Left colon (tissue), 2 donors: ENCODE data around the gene APEX2. TPM values are rescaled to one million over a fixed set of nuclear protein-coding genes. Genes with fewer than 3 reads are reported as not detected.
"Not testable (repeated sequence)": the region's sequence is repeated elsewhere in the genome, so short reads cannot be mapped to it uniquely, and the experiment has no call there.

Source experiments
- ATAC-seq: fragments of 200-7000 bp; cut with Tn5 transposase; one replicate; pipeline ENCODE4 v1.9.1; 2020; ENCODE audit warnings: mild to moderate bottlenecking, moderate library complexity
- DNase-seq, 2 donors: peaks; one replicate each; pipeline ENCODE4 v3.0.0-alpha.2; 2020
- intact Hi-C, 2 donors: fragments of 100-400 bp; cut with DNase I in 1 of 2; cut with micrococcal nuclease in 1 of 2; formaldehyde crosslinking; loops; one replicate each; pipeline versions ENCODE4 v1.11.2 to v1.14.0; 2022; cut with DNase I, micrococcal nuclease
- long read RNA-seq: library from polyadenylated mRNA; unstranded; transcript quantifications from one replicate; pipeline ENCODE4 v2.0.0, GENCODE V29; 2021
- total RNA-seq, 2 donors: library from RNA; stranded (reverse); fragmentation: NEBNext Ultra II Directional; extraction: Animal tissue kit (Norgen Biotek cat#: 25700); gene quantifications; one replicate each; pipeline ENCODE4 v1.2.1, GENCODE V29; 2021
- donor health status: DM: no; HTN: no; CAD: no.
- donor health status: DM: yes; HTN: yes; CAD: no.

Gene APEX2, protein sequence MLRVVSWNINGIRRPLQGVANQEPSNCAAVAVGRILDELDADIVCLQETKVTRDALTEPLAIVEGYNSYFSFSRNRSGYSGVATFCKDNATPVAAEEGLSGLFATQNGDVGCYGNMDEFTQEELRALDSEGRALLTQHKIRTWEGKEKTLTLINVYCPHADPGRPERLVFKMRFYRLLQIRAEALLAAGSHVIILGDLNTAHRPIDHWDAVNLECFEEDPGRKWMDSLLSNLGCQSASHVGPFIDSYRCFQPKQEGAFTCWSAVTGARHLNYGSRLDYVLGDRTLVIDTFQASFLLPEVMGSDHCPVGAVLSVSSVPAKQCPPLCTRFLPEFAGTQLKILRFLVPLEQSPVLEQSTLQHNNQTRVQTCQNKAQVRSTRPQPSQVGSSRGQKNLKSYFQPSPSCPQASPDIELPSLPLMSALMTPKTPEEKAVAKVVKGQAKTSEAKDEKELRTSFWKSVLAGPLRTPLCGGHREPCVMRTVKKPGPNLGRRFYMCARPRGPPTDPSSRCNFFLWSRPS
- 10 to 100 TPM; 20.8 to 22.1 TPM for total RNA-seq
- long read RNA-seq, transcript APEX2-201 (6 exons, 3,245 nt), result major isoform, 24 of 31 reads
- long read RNA-seq, partial matches to known transcripts, result 3 of 31 reads
- long read RNA-seq, other reads (novel, unspliced or antisense), result 3 of 31 reads

DNA sequence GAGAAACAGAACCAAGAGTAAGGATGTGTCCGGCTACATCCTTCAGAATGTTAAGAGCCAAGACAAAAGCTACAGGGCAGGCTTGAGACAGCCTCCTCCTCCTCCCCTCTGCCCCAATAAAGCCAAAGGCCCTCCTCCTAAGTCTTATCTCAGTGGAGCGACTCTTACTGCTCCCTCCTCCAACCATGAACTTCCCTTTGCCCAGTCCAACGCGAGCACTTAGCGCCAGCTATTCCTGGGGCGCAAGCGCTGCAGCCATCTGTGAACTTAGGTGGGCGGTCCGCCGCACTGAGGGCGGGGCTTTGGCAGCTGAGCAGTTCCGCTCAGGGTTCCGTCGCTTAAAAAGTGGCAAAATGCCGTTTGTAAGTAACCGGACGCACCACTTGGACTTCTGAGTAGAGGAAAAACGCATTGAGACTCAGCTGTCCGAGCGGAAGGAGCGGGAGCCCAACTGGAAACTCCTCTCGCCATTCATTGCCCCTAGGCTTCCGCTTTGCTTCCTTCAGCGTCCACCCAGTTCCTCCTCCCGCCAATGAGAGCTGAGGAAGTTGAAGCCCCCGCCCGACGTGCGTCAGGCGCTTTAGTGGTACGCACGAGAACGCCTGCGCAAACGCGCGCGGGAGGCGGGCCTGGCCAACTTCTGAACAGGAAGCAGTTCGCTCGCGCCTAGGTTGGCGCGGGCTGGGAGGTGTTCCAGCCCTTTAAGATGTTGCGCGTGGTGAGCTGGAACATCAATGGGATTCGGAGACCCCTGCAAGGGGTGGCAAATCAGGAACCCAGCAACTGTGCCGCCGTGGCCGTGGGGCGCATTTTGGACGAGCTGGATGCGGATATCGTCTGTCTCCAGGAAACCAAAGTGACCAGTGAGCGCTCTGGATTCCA is at the start of gene APEX2:
Gene APEX2, plus strand, starts transcription at position 647 of the 882 bp plus-strand sequence. Its CDS starts 60 bp downstream, at position 707.
- intact Hi-C loops, result loop anchor here in 1 of 2 donors (10.0 kb wide), 1 partner anchor 355 kb away; no protein-coding TSS in a partner anchor
- DNase-seq (peak; percentile 92), ATAC-seq (peak; percentile 95)

DNA sequence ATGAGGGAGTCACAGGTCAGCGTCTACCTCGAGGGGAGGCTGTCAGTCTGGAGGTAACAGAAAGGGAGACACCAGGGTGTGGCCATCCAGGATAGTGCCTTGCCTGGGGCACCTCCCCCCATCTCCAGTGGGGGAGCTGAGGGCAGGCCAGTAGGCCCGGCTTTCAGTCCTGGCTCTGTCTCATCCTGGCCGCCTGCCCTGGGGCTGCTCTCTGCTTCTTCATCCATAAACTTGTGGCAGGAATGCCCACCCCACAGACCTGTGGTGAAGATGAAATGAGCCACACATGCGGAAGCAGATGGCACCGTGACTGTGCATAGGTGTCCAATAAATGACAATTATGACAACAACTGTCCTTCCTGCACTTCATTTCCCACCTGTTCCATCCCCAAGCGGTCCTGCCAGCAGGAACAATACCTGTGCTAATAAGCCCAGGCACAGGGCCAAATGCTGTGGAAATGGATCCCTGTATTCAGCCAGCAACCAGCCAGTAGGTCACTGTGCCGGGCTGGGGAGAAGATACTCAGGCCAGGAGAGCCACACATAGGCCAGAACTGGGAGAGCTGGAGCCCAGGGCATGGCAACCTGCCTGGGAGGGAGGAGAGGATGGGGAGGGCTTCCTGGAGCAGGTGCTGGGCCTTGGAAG is 49.3 kb upstream of the APEX2 start:
- ATAC-seq (no peak), DNase-seq (no peak)
- intact Hi-C loops, result no loop called here

DNA sequence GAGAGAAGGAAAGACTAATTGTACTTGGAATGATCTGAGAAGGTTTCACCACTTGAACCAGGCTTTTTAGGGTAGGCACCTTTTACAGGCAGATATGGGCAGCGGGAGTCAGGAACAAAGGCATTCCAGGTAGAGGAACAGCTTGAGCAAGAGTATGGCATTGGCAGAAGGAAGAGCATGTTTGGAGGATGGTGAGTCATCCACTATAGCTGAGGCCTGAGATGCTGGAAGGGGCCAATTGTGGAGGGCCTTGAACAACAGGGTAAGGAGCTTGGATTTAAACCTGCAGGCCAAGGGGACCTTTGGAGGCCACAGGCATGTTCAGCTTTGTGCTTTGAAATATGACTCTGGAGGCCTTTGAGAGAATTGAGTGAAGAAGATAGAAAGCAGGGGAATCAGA is 38.4 kb upstream of the APEX2 start:
- intact Hi-C loops, result no loop called here
- ATAC-seq, result no peak
- no peak for DNase-seq

DNA sequence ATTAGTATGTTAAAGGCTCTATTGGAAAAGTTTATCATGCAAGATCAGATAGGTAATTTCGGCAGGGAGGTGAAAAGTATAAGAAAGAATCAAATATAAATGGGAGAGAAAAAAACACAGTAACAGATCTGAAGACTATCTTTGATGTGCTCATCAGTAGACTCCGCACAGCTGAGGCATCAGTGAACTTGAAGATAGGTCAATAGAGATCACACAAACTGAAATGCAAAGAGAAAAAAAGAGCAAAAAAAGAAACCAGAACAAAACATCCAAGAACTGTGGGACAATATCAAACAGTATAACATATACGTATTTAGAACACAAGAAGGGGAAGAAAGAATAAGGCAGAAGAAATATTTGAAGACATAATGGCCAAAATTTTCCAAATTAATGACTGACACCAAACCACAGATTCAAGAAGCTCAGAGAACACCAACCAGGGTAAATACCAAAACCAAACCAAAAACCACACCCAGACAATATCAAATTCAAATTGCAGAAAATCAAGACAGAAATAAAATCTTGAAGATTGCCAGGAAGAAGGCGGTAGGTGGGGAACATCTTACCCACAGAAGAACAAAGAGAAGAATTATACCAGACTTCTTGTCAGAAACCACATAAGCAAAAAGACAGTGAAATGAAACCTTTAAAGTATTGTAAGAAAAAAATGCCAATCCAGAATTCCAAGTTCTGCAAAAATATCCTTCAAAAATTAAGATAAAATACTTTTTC is 35.2 kb upstream of the APEX2 start:
- DNase-seq, result no peak
- no peak for ATAC-seq
- intact Hi-C loops, result no loop called here

DNA sequence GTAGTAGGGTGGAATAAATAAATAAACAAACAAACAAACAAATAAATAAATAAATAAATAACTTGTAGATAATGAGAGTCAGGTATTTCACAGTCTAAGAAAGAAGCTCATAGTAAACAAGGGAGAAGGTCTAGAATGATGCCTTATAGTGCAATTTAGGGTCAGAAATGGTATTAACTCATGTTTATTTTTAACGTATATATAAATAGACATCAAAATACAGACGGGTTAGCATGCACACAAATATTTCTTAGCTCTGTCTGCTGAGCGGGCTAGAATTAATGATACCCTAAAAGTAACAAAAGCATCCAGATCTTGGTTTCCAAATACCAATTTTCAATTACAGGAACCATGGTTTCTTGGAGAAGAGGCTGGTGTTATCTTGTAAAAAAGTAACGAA is 22.8 kb upstream of the APEX2 start:
- ATAC-seq (no peak), DNase-seq (no peak)
- intact Hi-C loops, result no loop called here

DNA sequence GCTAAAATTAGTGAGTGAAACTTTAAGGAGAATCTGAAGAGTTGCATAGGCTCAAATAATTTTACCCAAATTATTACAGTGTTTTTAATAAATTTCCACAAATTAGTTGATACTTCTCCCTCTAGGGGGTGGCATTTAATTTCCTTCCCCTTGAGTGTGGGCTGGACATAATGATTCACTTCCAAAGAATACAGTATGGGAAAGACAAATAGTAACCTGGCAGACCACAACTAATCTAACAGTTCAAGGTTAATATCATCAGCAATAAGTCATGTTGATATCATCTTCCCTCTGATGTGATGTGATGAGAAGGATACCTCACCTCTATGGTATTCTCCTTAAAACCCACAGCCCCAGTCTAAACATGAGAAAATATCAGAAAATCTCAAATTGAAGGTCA is 21.7 kb upstream of the APEX2 start:
- no peak for DNase-seq
- no peak for ATAC-seq
- intact Hi-C loops, result no loop called here

DNA sequence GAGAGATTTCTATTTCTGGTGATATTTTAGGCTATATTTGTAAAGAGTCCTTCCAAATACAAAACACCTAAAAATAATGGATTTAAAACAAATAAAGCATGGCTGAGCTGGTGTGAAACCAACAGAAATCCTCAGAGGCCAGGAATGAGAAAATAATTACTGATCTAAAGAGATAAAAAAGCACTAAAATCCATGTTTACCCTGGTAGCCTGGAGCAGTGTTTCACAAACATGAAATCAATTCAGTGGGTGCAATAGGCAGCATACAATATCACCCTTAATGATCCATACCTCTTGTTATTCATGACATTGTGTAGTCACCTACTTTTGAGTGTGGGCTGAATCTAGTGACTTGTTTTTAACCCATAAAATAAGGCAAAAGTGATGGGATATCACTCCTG is 20.7 kb upstream of the APEX2 start:
- intact Hi-C loops, result no loop called here
- DNase-seq (no peak), ATAC-seq (no peak)

DNA sequence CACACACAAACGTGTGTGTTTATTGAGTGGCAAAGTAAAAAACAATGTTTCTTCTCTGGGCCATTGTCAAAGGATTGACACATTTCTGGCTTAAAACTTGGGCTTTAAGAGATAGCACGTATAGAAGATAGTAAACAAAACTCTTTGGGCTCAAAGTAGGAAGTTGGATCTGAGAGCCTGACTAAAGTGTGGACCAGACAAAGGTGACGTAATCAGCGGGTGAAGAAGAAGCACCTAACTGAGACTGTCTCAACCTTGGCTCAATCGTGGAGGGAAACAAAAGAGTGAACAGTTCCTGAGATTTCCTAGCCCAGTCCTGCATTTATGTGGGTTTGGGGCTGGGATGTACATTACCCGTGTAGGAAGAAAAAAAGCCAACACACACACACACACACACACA is 19.8 kb upstream of the APEX2 start:
- DNase-seq (no peak), ATAC-seq (no peak)
- intact Hi-C loops, result no loop called here

DNA sequence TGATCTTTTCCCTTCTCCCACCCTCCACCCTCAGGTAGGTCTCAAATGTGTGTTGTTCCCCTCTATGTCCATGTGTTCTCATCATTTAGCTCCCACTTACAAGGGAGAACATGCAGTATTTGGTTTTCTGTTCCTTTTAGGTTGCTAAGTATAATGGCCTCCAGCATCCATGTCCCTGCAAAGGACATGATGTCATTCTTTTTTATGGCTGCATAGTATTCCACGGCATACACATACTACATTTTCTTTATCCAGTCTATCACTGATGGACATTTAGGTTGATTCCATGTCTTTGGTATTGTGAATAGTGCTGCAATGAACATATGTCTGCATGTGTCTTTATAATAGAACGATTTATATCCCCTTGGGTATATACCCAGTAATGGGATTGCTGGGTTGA is 16.9 kb upstream of the APEX2 start:
- intact Hi-C loops, ATAC-seq, DNase-seq: not testable (repeated sequence)

DNA sequence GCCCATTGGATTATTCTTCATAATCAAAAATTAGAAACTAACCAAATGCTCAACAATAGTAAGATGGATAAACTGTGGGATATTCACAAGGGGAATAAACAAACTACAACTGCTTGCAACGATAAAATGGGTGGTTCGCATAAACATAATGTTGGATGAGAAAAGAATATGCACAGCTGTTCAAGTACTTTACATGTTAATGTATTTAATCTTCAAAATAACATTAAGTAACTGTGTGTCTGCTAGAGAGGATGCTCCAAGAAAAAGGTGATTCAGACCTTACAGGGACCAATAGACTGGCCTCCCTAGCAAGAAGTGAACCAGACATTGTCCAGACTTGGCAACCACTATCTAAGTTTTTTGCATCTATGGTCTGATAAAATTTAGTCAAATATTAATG is 8.5 kb upstream of the APEX2 start:
- intact Hi-C loops, result no loop called here
- ATAC-seq (no peak), DNase-seq (no peak)

DNA sequence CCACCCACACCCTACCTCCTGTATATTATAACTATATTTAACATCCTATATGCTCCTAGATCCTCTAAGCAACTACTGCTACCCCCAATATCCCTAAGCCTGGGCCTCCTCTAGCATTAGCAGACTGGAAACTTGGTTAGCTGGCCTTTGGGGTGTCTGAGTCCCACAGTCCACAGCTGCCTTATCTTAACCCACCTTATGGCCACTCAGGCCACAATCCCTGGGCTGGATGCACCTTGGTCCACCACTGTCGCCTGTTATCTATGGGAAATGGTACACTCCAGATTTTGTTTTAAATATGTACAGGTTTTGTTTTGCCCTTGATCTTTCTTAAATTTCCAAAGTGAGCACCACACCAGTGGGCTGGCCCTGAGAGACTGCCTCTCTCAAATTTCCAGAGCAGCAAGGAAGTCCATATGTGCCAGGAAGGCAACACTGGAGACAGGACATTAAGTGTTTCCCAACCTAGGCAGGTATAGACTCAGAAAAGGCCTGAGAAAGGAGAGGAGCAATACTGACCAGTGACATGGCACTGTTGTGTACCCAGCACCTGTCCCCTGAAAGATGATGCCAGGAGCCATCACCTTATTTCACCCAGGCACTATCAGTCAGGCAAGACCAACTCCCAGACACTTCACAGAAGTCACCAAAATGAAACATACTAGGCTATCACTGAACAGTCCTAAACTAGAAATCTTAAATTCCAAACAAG is 7.1 kb upstream of the APEX2 start:
- intact Hi-C loops, result no loop called here
- no peak for ATAC-seq
- DNase-seq, result no peak

DNA sequence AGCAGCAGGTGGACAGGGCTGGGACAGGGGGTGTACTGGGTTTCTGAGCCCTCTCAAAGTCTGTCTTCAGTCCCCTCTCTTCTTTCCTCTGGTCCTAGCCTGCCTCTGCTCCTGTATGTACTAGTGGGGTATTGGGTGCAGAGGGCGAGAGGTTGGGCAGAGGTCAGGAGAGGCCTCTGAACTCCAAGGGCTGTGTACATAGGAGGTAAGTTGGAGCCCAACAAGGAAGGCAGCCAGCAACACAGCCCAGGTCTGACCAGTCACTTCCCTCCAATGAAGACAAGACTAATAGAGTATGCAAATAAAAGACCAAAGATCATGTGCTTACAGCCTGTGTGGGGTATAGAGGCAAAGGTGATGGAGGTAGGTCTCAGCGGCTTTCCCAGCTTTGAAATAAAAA is 6.1 kb upstream of the APEX2 start, which contains the start of gene PFKFB1:
Gene PFKFB1, minus strand, starts transcription at position 90 of the 400 bp plus-strand sequence. CDS start 181 bp downstream, outside the sequence.
- no peak for ATAC-seq
- no peak for DNase-seq
- intact Hi-C loops, result no loop called here

DNA sequence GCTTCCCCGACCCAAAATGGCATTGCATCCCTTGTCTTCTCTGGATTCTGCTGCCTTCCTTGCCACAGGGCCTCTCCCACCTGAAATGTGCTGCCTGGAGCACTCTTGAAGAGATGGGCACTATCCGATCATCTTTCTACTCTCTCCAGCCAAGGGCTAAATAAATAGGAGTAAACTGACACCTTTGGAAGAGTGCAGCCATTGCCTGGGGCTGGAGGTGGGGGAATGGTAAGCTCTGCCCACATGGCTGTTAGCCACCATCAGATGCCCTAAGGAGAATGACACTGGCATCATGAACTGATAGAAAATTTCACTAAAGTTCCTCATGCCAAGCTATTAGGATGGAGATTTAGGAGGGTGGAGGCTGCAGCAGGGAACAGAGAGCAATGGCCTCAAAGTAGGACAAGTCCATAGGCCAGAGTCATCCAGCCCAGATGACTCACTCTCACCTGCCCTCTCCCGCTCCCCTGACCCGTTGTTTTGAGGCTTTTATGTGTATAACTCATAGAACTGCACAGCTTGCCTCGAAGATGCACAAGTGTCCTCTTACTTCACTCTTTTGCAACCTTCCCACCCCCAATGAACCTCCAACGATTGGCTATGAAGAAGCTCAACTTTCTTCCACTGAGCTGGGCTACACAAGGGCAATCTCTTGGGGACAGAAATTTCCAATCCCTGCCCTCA is 5.4 kb upstream of the APEX2 start:
- intact Hi-C loops, result no loop called here
- ATAC-seq, result no peak
- DNase-seq, result no peak

DNA sequence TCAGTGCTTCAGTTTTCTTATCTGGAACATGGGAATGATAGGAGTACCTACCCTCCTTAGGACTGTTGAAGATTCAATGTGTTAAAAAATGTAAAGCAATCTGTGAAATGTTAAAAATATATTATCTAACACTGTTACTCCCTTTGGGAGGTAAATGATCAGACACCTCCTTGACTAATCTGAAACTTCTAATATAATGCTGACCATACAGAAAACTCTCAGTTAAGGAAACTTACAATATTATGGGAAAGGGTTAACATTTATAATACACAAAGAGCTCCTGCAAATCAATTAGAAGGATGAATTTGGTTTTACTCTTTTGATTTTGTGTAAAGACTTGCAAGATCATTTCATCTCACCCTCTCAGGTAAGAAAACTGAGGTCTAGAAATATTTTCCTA is 4.5 kb upstream of the APEX2 start:
- DNase-seq, result no peak
- ATAC-seq, result no peak
- intact Hi-C loops, result no loop called here

DNA sequence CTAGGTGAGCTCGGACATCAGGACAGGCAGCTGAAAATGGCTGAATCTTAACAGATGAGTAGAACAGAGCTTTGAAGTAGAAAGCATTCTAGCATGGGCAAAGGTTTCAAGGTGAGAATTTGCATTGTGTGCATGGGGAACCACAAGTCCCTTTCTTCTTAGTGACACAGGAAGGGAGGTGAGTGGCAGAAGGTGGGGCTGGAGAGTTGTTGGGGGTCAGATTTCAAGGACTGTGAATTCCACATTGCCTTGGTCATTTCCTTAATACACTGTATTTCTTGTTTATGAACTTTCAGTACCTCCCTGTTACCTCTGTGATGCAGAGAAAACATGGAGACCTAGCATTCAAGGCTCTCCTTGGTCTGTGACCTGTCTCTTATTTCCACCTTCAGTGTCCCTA is 4.1 kb downstream of the APEX2 start:
- ATAC-seq, result no peak
- intact Hi-C loops, result loop anchor here in 1 of 2 donors (10.0 kb wide), 1 partner anchor 359 kb away; no protein-coding TSS in a partner anchor
- no peak for DNase-seq

DNA sequence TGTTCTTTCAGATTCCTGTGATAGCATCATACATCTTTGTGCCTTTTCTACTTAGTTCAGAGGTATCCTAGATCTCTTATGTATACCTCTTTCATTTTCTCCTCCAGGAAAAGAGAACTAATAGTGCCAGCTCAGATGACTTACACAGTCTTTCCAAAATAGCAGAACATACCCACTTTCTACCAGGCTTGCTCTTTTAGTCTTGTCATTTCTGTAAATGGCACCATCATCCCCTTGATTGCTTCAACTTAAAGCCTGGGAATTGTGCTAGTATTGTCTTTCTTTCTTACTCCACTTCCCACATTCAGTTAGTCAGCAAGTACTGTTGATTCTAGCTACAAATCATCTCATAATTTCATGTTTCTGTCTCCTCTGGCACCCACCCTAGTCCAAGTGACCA is 5.1 kb downstream of the APEX2 start:
- DNase-seq (no peak), ATAC-seq (no peak)
- intact Hi-C loops, result loop anchor here in 1 of 2 donors (10.0 kb wide), 1 partner anchor 360 kb away; no protein-coding TSS in a partner anchor
